H9 (cell line): ENCODE data around the gene TMEM237. TPM values are rescaled to one million over a fixed set of nuclear protein-coding genes. Genes with fewer than 3 reads are reported as not detected.

Experiments used
- DNase-seq: peaks from one replicate; pipeline ENCODE4 v3.0.0-alpha.2; 2017
- H2AFZ ChIP-seq: one replicate; pipeline ENCODE4 v1.6.1; 2013; ENCODE audit warnings: mild to moderate bottlenecking, low read length, control low read depth, moderate library complexity
- H2AK5ac ChIP-seq: 2 replicates; pipeline ENCODE4 v1.6.1; 2013; ENCODE audit warnings: low read length, control low read depth, mixed read lengths; ENCODE audit not compliant: insufficient read length
- H2BK120ac ChIP-seq: one replicate; pipeline ENCODE4 v1.6.1; 2013; ENCODE audit warnings: low read depth, mild to moderate bottlenecking, low read length, control low read depth, inconsistent platforms; ENCODE audit not compliant: poor library complexity, severe bottlenecking
- H2BK12ac ChIP-seq: 2 replicates; pipeline ENCODE4 v1.6.1; 2013; ENCODE audit warnings: low read length, control low read depth, mixed read lengths, low read depth; ENCODE audit not compliant: insufficient read length
- H2BK15ac ChIP-seq: 2 replicates; pipeline ENCODE4 v1.6.1; 2013; ENCODE audit warnings: low read depth, low read length, control low read depth
- H2BK20ac ChIP-seq: one replicate; pipeline ENCODE4 v1.6.1; 2013; ENCODE audit warnings: low read depth, mild to moderate bottlenecking, low read length, control low read depth, inconsistent platforms; ENCODE audit not compliant: poor library complexity, severe bottlenecking
- H2BK5ac ChIP-seq: 2 replicates; pipeline ENCODE4 v1.6.1; 2013; ENCODE audit warnings: low read length, control low read depth, mixed read lengths; ENCODE audit not compliant: insufficient read length
- H3K14ac ChIP-seq: 2 replicates; pipeline ENCODE4 v1.6.1; 2013; ENCODE audit warnings: low read length, control low read depth; ENCODE audit not compliant: insufficient read depth
- H3K18ac ChIP-seq: 2 replicates; pipeline ENCODE4 v1.6.1; 2013; ENCODE audit warnings: low read depth, mild to moderate bottlenecking, mixed read lengths, low read length, control low read depth; ENCODE audit not compliant: insufficient read length
- H3K23ac ChIP-seq: 2 replicates; pipeline ENCODE4 v1.6.1; 2013; ENCODE audit warnings: low read length, control low read depth, mixed read lengths, low read depth; ENCODE audit not compliant: insufficient read length
- H3K23me2 ChIP-seq: 2 replicates; pipeline ENCODE4 v1.6.1; 2013; ENCODE audit warnings: low read depth, mild to moderate bottlenecking, mixed read lengths, low read length, control low read depth; ENCODE audit not compliant: insufficient read length, poor library complexity, severe bottlenecking
- H3K27ac ChIP-seq: 2 replicates; pipeline ENCODE4 v1.5.1; 2013; ENCODE audit warnings: low read length, control low read depth, mixed read lengths, low read depth; ENCODE audit not compliant: insufficient read length
- H3K27me3 ChIP-seq: 2 replicates; pipeline ENCODE4 v1.6.1; 2013; ENCODE audit warnings: low read length, control low read depth, inconsistent platforms; ENCODE audit not compliant: insufficient read depth
- H3K4ac ChIP-seq: 2 replicates; pipeline ENCODE4 v1.6.1; 2013; ENCODE audit warnings: low read depth, mild to moderate bottlenecking, control low read depth, inconsistent platforms, low read length, moderate library complexity
- H3K4me1 ChIP-seq: 2 replicates; pipeline ENCODE4 v1.6.1; 2013; ENCODE audit warnings: low read length, control low read depth, inconsistent platforms; ENCODE audit not compliant: insufficient read depth
- H3K4me2 ChIP-seq: 2 replicates; pipeline ENCODE4 v1.6.1; 2013; ENCODE audit warnings: low read length, control low read depth, mixed read lengths; ENCODE audit not compliant: insufficient read length, insufficient read depth
- H3K56ac ChIP-seq: 2 replicates; pipeline ENCODE4 v1.6.1; 2013; ENCODE audit warnings: low read depth, mild to moderate bottlenecking, mixed read lengths, low read length, control low read depth; ENCODE audit not compliant: insufficient read length
- H3K79me1 ChIP-seq: 2 replicates; pipeline ENCODE4 v1.6.1; 2013; ENCODE audit warnings: low read depth, mild to moderate bottlenecking, moderate library complexity, low read length, control low read depth, inconsistent platforms; ENCODE audit not compliant: insufficient read depth, poor library complexity, severe bottlenecking
- H3K79me2 ChIP-seq: 2 replicates; pipeline ENCODE4 v1.6.1; 2013; ENCODE audit warnings: low read length, control low read depth, inconsistent platforms; ENCODE audit not compliant: insufficient read depth
- H3K9ac ChIP-seq: 2 replicates; pipeline ENCODE4 v1.6.1; 2013; ENCODE audit warnings: low read length, control low read depth, mixed read lengths; ENCODE audit not compliant: insufficient read length; ENCODE audit errors: extremely low read depth
- H3K9me3 ChIP-seq: one replicate; pipeline ENCODE4 v1.6.1; 2013; ENCODE audit warnings: low read depth, low read length, inconsistent platforms; ENCODE audit not compliant: control insufficient read depth
- H3T11ph ChIP-seq: one replicate; pipeline ENCODE4 v1.6.1; 2013; ENCODE audit warnings: mild to moderate bottlenecking, low read length, control low read depth, inconsistent platforms
- H4K20me1 ChIP-seq: one replicate; pipeline ENCODE4 v1.6.1; 2013; ENCODE audit not compliant: control insufficient read depth, insufficient read length, insufficient read depth
- H4K5ac ChIP-seq: 2 replicates; pipeline ENCODE4 v1.6.1; 2013; ENCODE audit warnings: low read depth, mild to moderate bottlenecking, mixed read lengths, low read length, control low read depth; ENCODE audit not compliant: insufficient read length
- H4K8ac ChIP-seq: replicated peaks from 2 replicates; pipeline ENCODE4 v1.6.1; 2013; ENCODE audit warnings: low read length, control low read depth, mixed read lengths, low read depth; ENCODE audit not compliant: insufficient read length
- H4K91ac ChIP-seq: 2 replicates; pipeline ENCODE4 v1.6.1; 2013; ENCODE audit warnings: low read depth, mild to moderate bottlenecking, moderate library complexity, mixed read lengths, low read length, control low read depth; ENCODE audit not compliant: insufficient read length
- H3K27ac Mint-ChIP-seq, 3 experiments: 2 replicates in 2 of 3; 3 replicates in 1 of 3; pipeline ENCODE4 v1.8.0; 2020 to 2021; ENCODE audit warnings: mixed read lengths in 3 of 3, mild to moderate bottlenecking in 1 of 3, moderate library complexity in 1 of 3
- H3K27me3 Mint-ChIP-seq: 2 replicates; pipeline ENCODE4 v1.8.0; 2021; ENCODE audit warnings: low read depth, mild to moderate bottlenecking, moderate library complexity, mixed read lengths
- H3K36me3 Mint-ChIP-seq, 3 experiments: 2 replicates in 2 of 3; 3 replicates in 1 of 3; pipeline ENCODE4 v1.8.0; 2020 to 2021; ENCODE audit warnings: low read depth in 3 of 3, mixed read lengths in 3 of 3; ENCODE audit not compliant: insufficient read depth in 1 of 3
- H3K4me1 Mint-ChIP-seq, 2 experiments: 2 replicates each; pipeline ENCODE4 v1.8.0; 2020; ENCODE audit warnings: mixed read lengths in 2 of 2
- H3K4me3 Mint-ChIP-seq, 2 experiments: 2 replicates in 1 of 2; 3 replicates in 1 of 2; pipeline ENCODE4 v1.8.0; 2020 to 2021; ENCODE audit warnings: mild to moderate bottlenecking in 2 of 2, mixed read lengths in 2 of 2, moderate library complexity in 1 of 2
- H3K9me3 Mint-ChIP-seq, 2 experiments: 2 replicates in 1 of 2; 3 replicates in 1 of 2; pipeline ENCODE4 v1.8.0; 2020; ENCODE audit warnings: mild to moderate bottlenecking in 2 of 2, mixed read lengths in 2 of 2, moderate library complexity in 1 of 2
- CTCF ChIP-seq: fragments of 200-600 bp; sonication (generic); conservative IDR thresholded peaks from 3 replicates; pipeline ENCODE4 v1.8.0; 2021; ENCODE audit warnings: antibody characterized with exemption, mild to moderate bottlenecking
- WGBS: extraction: QIAGEN DNeasy Blood & Tissue Kit; methylation state at CpG from one replicate; pipeline ENCODE4 v1.1.7; 2013; ENCODE audit warnings: missing lambda C conversion rate, low lambda C conversion rate, mixed read lengths; ENCODE audit not compliant: insufficient read length; ENCODE audit errors: extremely low coverage; 5-methylcytosine and 5-hydroxymethylcytosine counted together
- total RNA-seq: library from RNA; stranded (reverse); gene quantifications from 2 replicates; pipeline ENCODE4 v1.2.1, GENCODE V29; 2021

TMEM237 gene
- total RNA-seq, 1 experiment from 2014 or later: 37.7 TPM

GRCh38 chr2:201579536-201579935, 63.8 kb downstream of the TMEM237 start:
- no peaks in the 10 kb centered on the region for H3K36me3 Mint-ChIP-seq
- H3K14ac ChIP-seq: no peak overlapping the region
- H3K27me3 ChIP-seq: no peaks in the 10 kb centered on the region
- H3K4me1 ChIP-seq: no peaks in the 10 kb centered on the region
- H3K27ac Mint-ChIP-seq: no peak overlapping the region
- no CpG with 5 or more reads among the region's 4 CpGs for WGBS
- no peak overlapping the region for H3T11ph ChIP-seq
- no peak overlapping the region for H2AK5ac ChIP-seq
- no peak overlapping the region for H2BK15ac ChIP-seq
- H3K4me2 ChIP-seq: no peak overlapping the region
- no peak overlapping the region for H3K27ac ChIP-seq
- H3K79me1 ChIP-seq: no peaks in the 10 kb centered on the region
- no peak overlapping the region for H4K91ac ChIP-seq
- H4K20me1 ChIP-seq: no peaks in the 10 kb centered on the region
- H3K9me3 ChIP-seq: no peaks in the 10 kb centered on the region
- DNase-seq: no peak
- H3K9me3 Mint-ChIP-seq: no peaks in the 10 kb centered on the region
- no peaks in the 10 kb centered on the region for H3K79me2 ChIP-seq
- no peaks in the 10 kb centered on the region for H3K23me2 ChIP-seq
- H2BK120ac ChIP-seq: no peak overlapping the region
- no peak overlapping the region for H3K4ac ChIP-seq
- no peak overlapping the region for H3K9ac ChIP-seq
- no peak overlapping the region for H3K18ac ChIP-seq
- H2BK20ac ChIP-seq: no peak overlapping the region
- H4K8ac ChIP-seq: no peak overlapping the region
- H2BK12ac ChIP-seq: no peak overlapping the region
- no peaks in the 10 kb centered on the region for H3K27me3 Mint-ChIP-seq
- H3K4me3 Mint-ChIP-seq: no peak overlapping the region
- H3K23ac ChIP-seq: no peak overlapping the region
- H3K4me1 Mint-ChIP-seq: no peaks in the 10 kb centered on the region
- H4K5ac ChIP-seq: no peak overlapping the region
- no peak overlapping the region for H2AFZ ChIP-seq
- no peak overlapping the region for H2BK5ac ChIP-seq
- TF ChIP-seq CTCF: no peak
- no peak overlapping the region for H3K56ac ChIP-seq
